Left ventricle myocardium inferior (tissue), 1 donor: ENCODE measurements around the gene ECEL1. TPM values are rescaled to one million over a fixed set of nuclear protein-coding genes. Genes with fewer than 3 reads are reported as not detected.
"Not testable (repeated sequence)": the region's sequence is repeated elsewhere in the genome, so short reads cannot be mapped to it uniquely, and the experiment has no call there.

Experiments used
- DNase-seq: peaks from one replicate; pipeline ENCODE4 v3.0.0-alpha.2; 2020
- H3K27ac ChIP-seq: fragments of 200-600 bp; replicated peaks from 2 replicates; pipeline ENCODE4 v1.8.0; 2021
- H3K27me3 ChIP-seq: fragments of 200-600 bp; 2 replicates; pipeline ENCODE4 v1.8.0; 2021; ENCODE audit warnings: low read depth
- H3K36me3 ChIP-seq: fragments of 200-600 bp; 2 replicates; pipeline ENCODE4 v1.8.0; 2021
- H3K4me1 ChIP-seq: fragments of 200-600 bp; 2 replicates; pipeline ENCODE4 v1.8.0; 2021
- H3K4me3 ChIP-seq: fragments of 200-600 bp; 2 replicates; pipeline ENCODE4 v1.8.0; 2021; ENCODE audit warnings: mild to moderate bottlenecking, moderate library complexity
- H3K9me3 ChIP-seq: fragments of 200-600 bp; replicated peaks from 2 replicates; pipeline ENCODE4 v1.8.0; 2021
- CTCF ChIP-seq: fragments of 200-600 bp; IDR thresholded peaks from 2 replicates; pipeline ENCODE4 v1.8.0; 2021; ENCODE audit warnings: antibody characterized with exemption, mild to moderate bottlenecking, borderline replicate concordance
- intact Hi-C: fragments of 100-400 bp; cut with micrococcal nuclease; formaldehyde crosslinking; loops from one replicate; pipeline ENCODE4 v1.11.0; 2022
- total RNA-seq: library from RNA; stranded (reverse); fragmentation: NEBNext Ultra II Directional; extraction: Animal tissue kit (Norgen Biotek cat#: 25700); gene quantifications from one replicate; pipeline ENCODE4 v1.2.1, GENCODE V29; 2021
- donor health status: DM: no; HTN: yes; CAD: no; lungs with severe emphysema.

ECEL1 gene
- total RNA-seq, 1 donor from 2014 or later: not detected

- no peaks in the 10 kb centered on the region for H3K9me3 ChIP-seq
- no peak for DNase-seq
- intact Hi-C loops: no loop called here
These were observed 30.3 kb downstream of the ECEL1 start for GRCh38 chr2:232457121-232458011.

GRCh38 chr2:232456296-232457120 is 31.1 kb downstream of the ECEL1 start:
- H3K4me3 ChIP-seq: no peak overlapping the region
- intact Hi-C loops: no loop called here
- TF ChIP-seq CTCF: no peak
- H3K27me3 ChIP-seq: peaks cover 76% of the 10 kb centered on the region
- H3K36me3 ChIP-seq: no peaks in the 10 kb centered on the region
- H3K4me1 ChIP-seq: no peaks in the 10 kb centered on the region
- no peak for DNase-seq
- H3K27ac ChIP-seq: no peak overlapping the region
- H3K9me3 ChIP-seq: no peaks in the 10 kb centered on the region

More at GRCh38 chr2:232457121-232458011, 30.3 kb downstream of the ECEL1 start:
- H3K27me3 ChIP-seq: peaks cover 85% of the 10 kb centered on the region
- TF ChIP-seq CTCF: no peak
- H3K4me3 ChIP-seq: no peak overlapping the region
- no peaks in the 10 kb centered on the region for H3K4me1 ChIP-seq
- H3K36me3 ChIP-seq: no peaks in the 10 kb centered on the region
- no peak overlapping the region for H3K27ac ChIP-seq

DNA sequence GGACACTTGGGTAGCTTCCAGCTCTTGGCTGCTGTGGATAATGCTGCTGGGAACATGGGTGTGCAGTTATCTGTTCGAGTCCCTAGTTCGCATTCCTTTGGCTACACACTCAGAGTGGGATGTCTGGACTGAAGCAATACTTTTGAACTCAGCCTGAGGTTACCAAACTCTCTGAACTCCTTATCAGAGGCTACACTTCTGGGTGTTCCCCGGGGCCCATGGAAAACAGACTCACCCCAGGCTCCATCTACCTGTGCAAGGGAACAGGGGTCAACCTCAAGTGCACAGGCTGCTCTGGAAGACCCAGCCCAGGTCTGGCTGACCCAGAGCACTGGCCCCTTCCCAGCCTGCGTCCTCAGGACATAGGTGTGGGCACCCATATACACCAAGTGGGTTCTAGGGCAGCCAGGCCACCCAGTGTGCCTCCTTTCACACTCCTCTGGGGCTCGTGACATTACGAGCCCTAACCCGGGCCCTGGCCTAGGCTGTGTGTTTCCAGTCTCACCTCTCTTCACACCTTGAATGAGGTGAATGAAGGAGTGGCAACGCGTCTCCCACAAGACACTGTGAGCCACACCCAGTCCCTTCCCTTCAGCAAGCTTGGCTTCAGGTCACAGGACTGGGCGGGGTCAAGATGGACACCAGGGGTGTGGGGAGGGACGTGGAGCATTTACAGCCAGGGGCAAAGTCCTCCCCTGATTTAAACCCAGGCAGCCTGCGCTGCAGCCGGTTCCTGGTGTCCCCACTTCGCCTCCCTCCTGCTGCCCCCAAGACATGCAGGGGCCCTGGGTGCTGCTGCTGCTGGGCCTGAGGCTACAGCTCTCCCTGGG is 32.0 kb downstream of the ECEL1 start, which contains the start of gene ALPI:
ALPI (plus strand) TSS at position 728 of the 830 bp plus-strand sequence; CDS start at position 775, 47 bp downstream.
- Histone ChIP-seq H3K27me3 (peaks cover 68% of the 10 kb centered on the region), H3K4me1 (no peaks in the 10 kb centered on the region)
- no peak for DNase-seq

GRCh38 chr2:232454630-232455029 is 33.0 kb downstream of the ECEL1 start:
- no peaks in the 10 kb centered on the region for H3K36me3 ChIP-seq
- intact Hi-C loops: no loop called here
- peaks cover 59% of the 10 kb centered on the region for H3K27me3 ChIP-seq
- H3K4me1 ChIP-seq: no peaks in the 10 kb centered on the region
- no peak for TF ChIP-seq CTCF
- H3K4me3 ChIP-seq: no peak overlapping the region
- no peak for DNase-seq
- H3K27ac ChIP-seq: no peak overlapping the region
- no peaks in the 10 kb centered on the region for H3K9me3 ChIP-seq

More for the DNA sequence above, 32.0 kb downstream of the ECEL1 start, which contains the start of gene ALPI:
- Histone ChIP-seq H3K4me3 (no peak within 1 kb of the TSS), H3K27ac (no peak within 1 kb of the TSS), H3K36me3 (no peaks in the 10 kb centered on the region), H3K9me3 (no peaks in the 10 kb centered on the region)
- no peak for TF ChIP-seq CTCF
- intact Hi-C loops: no loop called here

GRCh38 chr2:232451645-232452044 is 36.0 kb downstream of the ECEL1 start:
- H3K4me1 ChIP-seq, intact Hi-C loops, DNase-seq, H3K4me3 ChIP-seq, H3K36me3 ChIP-seq, H3K27ac ChIP-seq, H3K9me3 ChIP-seq: not testable (repeated sequence)
- H3K27me3 ChIP-seq: peaks cover 29% of the 10 kb centered on the region
